MM.1S (cell line): ENCODE results near the gene NKAP.

Experiments used
- EZH2 ChIP-seq: fragments of 300-600 bp; sonication (generic); optimal IDR thresholded peaks from 2 replicates; pipeline ENCODE3; 2017; ENCODE audit warnings: low read depth, mild to moderate bottlenecking, antibody characterized with exemption, low read length, mixed read lengths
- EZH2phosphoT487 ChIP-seq: fragments of 300-600 bp; sonication (generic); IDR thresholded peaks from 2 replicates; pipeline ENCODE4 v1.6.1; 2018; ENCODE audit warnings: antibody characterized with exemption, low read length
- TF ChIP-seq, protein P1 (sequence below): fragments of 300-600 bp; sonication (generic); IDR thresholded peaks from 2 replicates; pipeline ENCODE4 v1.5.1; 2016; ENCODE audit warnings: antibody characterized with exemption, low read length, mixed read lengths

DNA sequence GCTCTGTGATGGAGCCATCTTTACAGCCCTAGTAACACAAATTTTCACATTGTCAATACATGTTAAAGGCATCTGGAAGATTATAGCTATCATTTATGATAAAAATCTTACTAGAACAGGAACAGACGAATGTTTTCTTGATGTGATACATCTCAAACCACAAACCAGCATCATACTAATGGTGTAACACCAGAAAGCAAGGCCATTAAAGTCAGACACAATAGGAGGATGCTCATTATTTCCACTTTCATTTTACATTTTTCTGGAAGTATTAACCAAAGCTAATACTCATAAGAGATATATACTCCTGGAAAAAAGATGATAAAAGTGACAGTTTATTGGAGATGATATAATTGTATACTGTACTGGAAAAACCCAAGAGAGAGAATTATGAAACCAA is 42.6 kb downstream of the NKAP start:
- TF ChIP-seq EZH2phosphoT487 (no peak), EZH2 (no peak)
- TF ChIP-seq, protein P1, sequence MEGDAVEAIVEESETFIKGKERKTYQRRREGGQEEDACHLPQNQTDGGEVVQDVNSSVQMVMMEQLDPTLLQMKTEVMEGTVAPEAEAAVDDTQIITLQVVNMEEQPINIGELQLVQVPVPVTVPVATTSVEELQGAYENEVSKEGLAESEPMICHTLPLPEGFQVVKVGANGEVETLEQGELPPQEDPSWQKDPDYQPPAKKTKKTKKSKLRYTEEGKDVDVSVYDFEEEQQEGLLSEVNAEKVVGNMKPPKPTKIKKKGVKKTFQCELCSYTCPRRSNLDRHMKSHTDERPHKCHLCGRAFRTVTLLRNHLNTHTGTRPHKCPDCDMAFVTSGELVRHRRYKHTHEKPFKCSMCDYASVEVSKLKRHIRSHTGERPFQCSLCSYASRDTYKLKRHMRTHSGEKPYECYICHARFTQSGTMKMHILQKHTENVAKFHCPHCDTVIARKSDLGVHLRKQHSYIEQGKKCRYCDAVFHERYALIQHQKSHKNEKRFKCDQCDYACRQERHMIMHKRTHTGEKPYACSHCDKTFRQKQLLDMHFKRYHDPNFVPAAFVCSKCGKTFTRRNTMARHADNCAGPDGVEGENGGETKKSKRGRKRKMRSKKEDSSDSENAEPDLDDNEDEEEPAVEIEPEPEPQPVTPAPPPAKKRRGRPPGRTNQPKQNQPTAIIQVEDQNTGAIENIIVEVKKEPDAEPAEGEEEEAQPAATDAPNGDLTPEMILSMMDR, result no peak
